HEK293 (cell line): ENCODE measurements around the gene TAS1R2.

Experiments
- CTCF ChIA-PET: fragments of 350-600 bp; formaldehyde crosslinking; extraction: SDS; loops from one replicate; lab custom pipeline; 2021; ENCODE audit warnings: antibody characterized with exemption; lab: Yijun Ruan, JAX
- POLR2A ChIA-PET: fragments of 300-600 bp; formaldehyde crosslinking; extraction: SDS; loops from one replicate; lab custom pipeline; 2020; ENCODE audit warnings: antibody characterized with exemption, inconsistent platforms; lab: Yijun Ruan, JAX
- H3K27ac ChIP-seq: fragments of 200-500 bp; sonication (Bioruptor generic); 2 replicates; pipeline ENCODE4 v1.5.1; 2014; ENCODE audit warnings: low read depth, low read length, control low read depth, inconsistent platforms; ENCODE audit errors: extremely low read depth
- H3K36me3 ChIP-seq, 2 experiments: fragments of 200-500 bp in 1 of 2; sonication (Bioruptor generic) in 1 of 2; 1 replicate in 1 of 2; 2 replicates in 1 of 2; pipeline ENCODE4 v1.5.1; 2014 to 2017; ENCODE audit warnings: inconsistent platforms in 2 of 2, low read length in 2 of 2; ENCODE audit not compliant: control insufficient read depth in 2 of 2, insufficient read depth in 1 of 2
- H3K4me1 ChIP-seq: fragments of 200-500 bp; sonication (Bioruptor generic); 2 replicates; pipeline ENCODE4 v1.5.1; 2014; ENCODE audit warnings: mild to moderate bottlenecking, low read length, inconsistent platforms; ENCODE audit not compliant: control insufficient read depth, insufficient read depth
- H3K4me3 ChIP-seq: 2 replicates; pipeline ENCODE4 v1.5.1; 2011; ENCODE audit warnings: low read depth, mild to moderate bottlenecking, control low read depth, low read length, moderate library complexity
- H3K9me3 ChIP-seq: fragments of 200-500 bp; sonication (Bioruptor generic); 2 replicates; pipeline ENCODE4 v1.5.1; 2014; ENCODE audit warnings: low read depth, low read length, inconsistent platforms; ENCODE audit not compliant: control insufficient read depth, insufficient read depth
- CTCF ChIP-seq: fragments of 450-650 bp; formaldehyde crosslinking; IDR thresholded peaks from 2 replicates; pipeline ENCODE4 v1.5.1; 2016; ENCODE audit warnings: missing biosample characterization, missing genetic modification characterization
- MEIS1 ChIP-seq: sonication (generic); formaldehyde crosslinking; IDR thresholded peaks from 2 replicates; pipeline ENCODE4 v1.8.1; 2022; ENCODE audit warnings: missing genetic modification reagents, mild to moderate bottlenecking, borderline replicate concordance
- OSR2 ChIP-seq: fragments of 450-650 bp; formaldehyde crosslinking; IDR thresholded peaks from 2 replicates; pipeline ENCODE4 v1.5.1; 2016; ENCODE audit warnings: missing biosample characterization, missing genetic modification characterization
- PRDM10 ChIP-seq: fragments of 450-650 bp; formaldehyde crosslinking; IDR thresholded peaks from 2 replicates; pipeline ENCODE4 v1.5.1; 2016; ENCODE audit warnings: missing biosample characterization, missing genetic modification characterization
- ZBTB44 ChIP-seq: fragments of 450-650 bp; IDR thresholded peaks from 2 replicates; pipeline ENCODE4 v1.5.1; 2018; ENCODE audit warnings: missing biosample characterization, mild to moderate bottlenecking, missing genetic modification characterization
- ZBTB7A ChIP-seq: fragments of 450-650 bp; formaldehyde crosslinking; IDR thresholded peaks from 2 replicates; pipeline ENCODE4 v1.5.1; 2016; ENCODE audit warnings: low read depth, missing biosample characterization, missing genetic modification characterization
- ZFP37 ChIP-seq: fragments of 450-650 bp; formaldehyde crosslinking; IDR thresholded peaks from 2 replicates; pipeline ENCODE4 v1.5.1; 2016; ENCODE audit warnings: missing biosample characterization, missing genetic modification characterization
- ZNF221 ChIP-seq: fragments of 450-650 bp; formaldehyde crosslinking; IDR thresholded peaks from 2 replicates; pipeline ENCODE4 v1.5.1; 2017; ENCODE audit warnings: missing biosample characterization, missing genetic modification characterization, borderline replicate concordance
- ZNF433 ChIP-seq: fragments of 450-650 bp; formaldehyde crosslinking; IDR thresholded peaks from 2 replicates; pipeline ENCODE4 v1.5.1; 2016; ENCODE audit warnings: missing biosample characterization, missing genetic modification characterization, low read depth
- ZNF501 ChIP-seq: fragments of 450-650 bp; formaldehyde crosslinking; IDR thresholded peaks from 2 replicates; pipeline ENCODE4 v1.5.1; 2016; ENCODE audit warnings: missing biosample characterization, missing genetic modification characterization
- ZNF623 ChIP-seq: fragments of 450-650 bp; formaldehyde crosslinking; IDR thresholded peaks from 2 replicates; pipeline ENCODE4 v1.5.1; 2016; ENCODE audit warnings: missing biosample characterization, missing genetic modification characterization
- ZNF654 ChIP-seq: fragments of 450-650 bp; formaldehyde crosslinking; IDR thresholded peaks from 2 replicates; pipeline ENCODE4 v1.5.1; 2016; ENCODE audit warnings: low read depth, missing biosample characterization, missing genetic modification characterization
- ZNF660 ChIP-seq: fragments of 450-650 bp; IDR thresholded peaks from 2 replicates; pipeline ENCODE4 v1.5.1; 2018; ENCODE audit warnings: missing biosample characterization, mild to moderate bottlenecking, missing genetic modification characterization
- ZNF843 ChIP-seq: fragments of 450-650 bp; formaldehyde crosslinking; IDR thresholded peaks from 2 replicates; pipeline ENCODE4 v1.5.1; 2016; ENCODE audit warnings: missing biosample characterization, missing genetic modification characterization
- ZSCAN23 ChIP-seq: fragments of 450-650 bp; formaldehyde crosslinking; IDR thresholded peaks from 2 replicates; pipeline ENCODE4 v1.5.1; 2016; ENCODE audit warnings: missing biosample characterization, missing genetic modification characterization
- ZSCAN5A ChIP-seq: fragments of 450-650 bp; formaldehyde crosslinking; IDR thresholded peaks from 2 replicates; pipeline ENCODE4 v1.5.1; 2016; ENCODE audit warnings: missing biosample characterization, missing genetic modification characterization

TAS1R2 gene

GRCh38 chr1:18819203-18819602 lies 40.3 kb downstream of the TAS1R2 start (continued):
- no peak for TF ChIP-seq ZFP37

GRCh38 chr1:18817795-18818435 lies 41.5 kb downstream of the TAS1R2 start:
- POLR2A ChIA-PET, result no interaction called here
- CTCF ChIA-PET, result interaction anchor here (0.5 to 4.6 kb wide), 6 partner anchors 58 to 220 kb away, joined by 3 to 48 read pairs (median 3); no protein-coding TSS in a partner anchor
- TF ChIP-seq ZNF654 (tag by site-specific recombination) (no peak), ZNF660 (tag by site-specific recombination) (no peak), ZNF501 (no peak), ZBTB7A (tag by site-specific recombination) (no peak), ZBTB44 (no peak), ZSCAN23 (tag by site-specific recombination) (no peak), ZNF623 (tag by site-specific recombination) (no peak), OSR2 (tag by site-specific recombination) (no peak), ZNF433 (tag by site-specific recombination) (no peak), MEIS1 (CRISPR knock-in tag) (no peak), ZNF843 (tag by site-specific recombination) (no peak), ZSCAN5A (tag by site-specific recombination) (no peak), CTCF (tag by site-specific recombination) (no peak), ZNF221 (no peak), PRDM10 (no peak)
- Histone ChIP-seq H3K4me1 (no peaks in the 10 kb centered on the region), H3K9me3 (no peaks in the 10 kb centered on the region), H3K4me3 (no peak overlapping the region), H3K36me3 (no peaks in the 10 kb centered on the region), H3K27ac (no peak overlapping the region)
